GM12878 (cell line): Measurements from ENCODE around the gene CCDC88C. TPM values are rescaled to one million over a fixed set of nuclear protein-coding genes. Genes with fewer than 3 reads are reported as not detected.

ENCODE experiments used
- ATAC-seq: fragments of 200-7000 bp; cut with Tn5 transposase; 3 replicates; pipeline ENCODE4 v1.9.1; 2020; ENCODE audit warnings: mild to moderate bottlenecking, moderate library complexity
- BruUV-seq: library from RNA; stranded (reverse); fragments of 400-500 nt; replicated peaks from 2 replicates; lab custom pipeline; 2021; lab: Mats Ljungman, UMichigan
- CTCF ChIA-PET: fragments of 300-600 bp; sonication (Branson Sonifier 250); formaldehyde crosslinking; extraction: SDS; loops from one replicate; lab custom pipeline; 2021; ENCODE audit warnings: inconsistent platforms; lab: Yijun Ruan, JAX
- POLR2A ChIA-PET: fragments of 350-600 bp; formaldehyde crosslinking; extraction: SDS; loops from one replicate; lab custom pipeline; 2021; ENCODE audit warnings: inconsistent platforms; lab: Charles Lee
- RAD21 ChIA-PET: fragments of 300-600 bp; sonication (Branson Sonifier 250); formaldehyde crosslinking; loops from one replicate; lab custom pipeline; 2023; ENCODE audit warnings: antibody characterized with exemption; ENCODE audit not compliant: unreplicated experiment; lab: Charles Lee
- SMC1A ChIA-PET: fragments of 300-600 bp; sonication (Branson Sonifier 250); formaldehyde crosslinking; loops from one replicate; lab custom pipeline; 2023; ENCODE audit not compliant: unreplicated experiment, uncharacterized antibody; lab: Charles Lee
- DNase-seq: peaks from one replicate; pipeline ENCODE4 v3.0.0-alpha.2; 2011; ENCODE audit warnings: low read depth, low spot score
- FAIRE-seq: peaks from 3 replicates; lab custom pipeline; 2011; peaks lifted over from hg19 to GRCh38; lab: Jason Lieb, UNC
- H2AFZ ChIP-seq: 2 replicates; pipeline ENCODE4 v1.6.0; 2011; ENCODE audit warnings: low read depth, low read length, control low read depth; ENCODE audit not compliant: control insufficient read depth
- H3K27ac ChIP-seq: 2 replicates; pipeline ENCODE4 v1.5.1; 2011; ENCODE audit warnings: control low read depth; ENCODE audit not compliant: control insufficient read depth, insufficient read depth
- H3K27me3 ChIP-seq, 2 experiments: replicated peaks in 1 of 2; 2 replicates each; pipeline versions ENCODE4 v1.6.0 to v1.6.1; 2011; ENCODE audit warnings: low read length in 1 of 2; ENCODE audit not compliant: control insufficient read depth in 2 of 2, insufficient read depth in 2 of 2
- H3K36me3 ChIP-seq, 2 experiments: 2 replicates each; pipeline ENCODE4 v1.5.1; 2011; ENCODE audit warnings: low read length in 1 of 2; ENCODE audit not compliant: control insufficient read depth in 2 of 2, insufficient read depth in 2 of 2
- H3K4me1 ChIP-seq: 2 replicates; pipeline ENCODE4 v1.6.1; 2011; ENCODE audit warnings: mild to moderate bottlenecking, low read length, moderate library complexity, mixed read lengths; ENCODE audit not compliant: control insufficient read depth, insufficient read depth
- H3K4me2 ChIP-seq: 2 replicates; pipeline ENCODE4 v1.6.0; 2011; ENCODE audit warnings: control low read depth; ENCODE audit not compliant: control insufficient read depth, insufficient read depth
- H3K4me3 ChIP-seq: fragments of 200-600 bp; sonication (generic); 2 replicates; pipeline ENCODE4 v1.5.1; 2016
- H3K79me2 ChIP-seq: 2 replicates; pipeline ENCODE4 v1.6.0; 2011; ENCODE audit warnings: low read length; ENCODE audit not compliant: control insufficient read depth, insufficient read depth
- H3K9ac ChIP-seq: 2 replicates; pipeline ENCODE4 v1.8.0; 2011; ENCODE audit warnings: low read length, control low read depth, mixed read lengths; ENCODE audit not compliant: control insufficient read depth, insufficient read depth
- H3K9me3 ChIP-seq: replicated peaks from 3 replicates; pipeline ENCODE4 v1.5.1; 2011; ENCODE audit warnings: mild to moderate bottlenecking, low read length; ENCODE audit not compliant: control insufficient read depth, insufficient read depth
- H4K20me1 ChIP-seq: 2 replicates; pipeline ENCODE4 v1.6.0; 2011; ENCODE audit not compliant: control insufficient read depth, insufficient read depth
- MYC ChIP-seq: IDR thresholded peaks from 2 replicates; pipeline ENCODE4 v1.6.1; 2011; ENCODE audit warnings: mild to moderate bottlenecking, low read length, moderate library complexity, inconsistent platforms; ENCODE audit not compliant: insufficient read depth, insufficient replicate concordance, insufficient read length, severe bottlenecking
- RFX5 ChIP-seq: IDR thresholded peaks from 2 replicates; pipeline ENCODE4 v1.6.1; 2011; ENCODE audit warnings: low read depth, low read length, improper control_type of control experiment
- WGBS: methylation state at CpG from one replicate; pipeline ENCODE4 v1.1.6; 2016; ENCODE audit warnings: low lambda C conversion rate; ENCODE audit not compliant: insufficient replicate concordance, insufficient coverage; ENCODE audit errors: missing lambda C conversion rate; 5-methylcytosine and 5-hydroxymethylcytosine counted together
- in situ Hi-C: fragments of 300-500 bp; cut with MboI; formaldehyde crosslinking; loops from 9 replicates; pipeline ENCODE4 v1.14.3; 2018; ENCODE audit warnings: mixed read lengths
- intact Hi-C: fragments of 100-400 bp; cut with micrococcal nuclease; formaldehyde crosslinking; loops from one replicate; pipeline ENCODE4 v1.14.2; 2022; ENCODE audit not compliant: unreplicated experiment
- polyA plus RNA-seq, 11 experiments: library from polyadenylated mRNA; depleted of rRNA in 4 of 11; unstranded in 6 of 11; stranded (reverse) in 5 of 11; fragments of >200 nt; fragmentation: Nextera tagmentation in 4 of 11; fragmentation: Illumina TruSeq in 1 of 11; extraction: Ambion mirVana in 4 of 11; extraction: Trizol in 1 of 11; gene quantifications; 1 replicate in 1 of 11; 2 replicates in 10 of 11; pipeline versions ENCODE4 v1.2.1 to v1.2.3, GENCODE V29; 2011 to 2016; ENCODE audit warnings: inconsistent platforms in 2 of 11, missing spikeins in 2 of 11, low read depth in 1 of 11
- total RNA-seq, 4 experiments: library from RNA; depleted of rRNA in 3 of 4; stranded (reverse); fragments of >200 nt in 3 of 4; fragmentation: Illumina TruSeq in 1 of 4; extraction: Trizol in 1 of 4; gene quantifications; 2 replicates each; pipeline versions ENCODE4 v1.2.1 to v1.2.3, GENCODE V29; 2013 to 2021

CCDC88C gene
- total and polyA plus RNA-seq, 10 of the 15 experiments (the other 5 are each of a cell fraction or from before 2014, with no cell fraction given), result 4.0 to 79.6 (median 36.6) TPM

DNA sequence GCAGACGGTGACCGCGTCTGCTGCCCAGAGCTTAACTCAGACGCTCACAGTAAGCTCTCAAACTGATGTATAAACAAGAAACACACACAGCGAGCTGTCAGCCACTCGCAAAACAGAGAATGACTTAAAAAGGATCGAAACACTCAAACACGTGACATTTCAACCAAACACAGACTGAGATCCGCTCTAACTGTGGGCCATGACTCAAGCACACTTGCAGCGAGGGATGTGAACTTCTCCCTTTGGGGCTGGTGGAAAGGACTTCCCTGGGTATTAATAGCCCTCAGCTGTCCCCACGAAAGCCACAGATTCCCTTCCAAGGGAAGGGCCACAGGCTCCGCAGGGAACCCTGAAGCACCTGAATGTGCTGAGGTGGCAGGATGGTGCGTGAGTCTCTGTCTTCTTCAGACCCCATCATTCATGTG lies 29.1 kb downstream of the CCDC88C start (continued):
- TF ChIP-seq MYC, result no peak

DNA sequence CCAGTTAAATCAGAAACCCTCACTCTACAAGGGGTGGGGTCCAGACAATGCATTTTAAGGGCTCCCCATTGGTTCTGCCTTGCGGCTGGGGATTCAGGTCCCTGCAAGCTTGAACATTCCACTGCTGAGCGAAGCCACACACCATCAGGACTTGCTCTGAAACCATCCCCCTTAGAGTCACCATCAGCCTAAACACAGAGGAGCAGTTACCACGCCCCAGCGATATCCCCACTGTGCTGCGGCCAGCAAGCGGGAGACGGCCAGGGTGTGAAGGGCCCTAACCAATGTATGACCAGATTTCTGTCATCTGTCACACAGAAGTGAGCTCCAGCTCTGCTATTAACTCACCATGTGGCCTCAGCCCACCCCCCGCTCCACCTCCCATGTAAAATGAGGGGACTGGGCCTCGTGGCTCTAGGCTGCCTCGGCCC lies 29.7 kb downstream of the CCDC88C start:
- POLR2A ChIA-PET, result interaction anchor here (1.0 to 4.2 kb wide), 5 partner anchors 10 to 28 kb away, joined by 3 to 18 read pairs (median 4); no protein-coding TSS in a partner anchor
- Histone ChIP-seq H3K27me3 (no peaks in the 10 kb centered on the region), H3K4me2 (peak overlapping the region; percentile 66), H3K9me3 (no peaks in the 10 kb centered on the region), H3K36me3 (peaks cover 22 to 30% of the 10 kb centered on the region in 2 experiments), H3K9ac (peak overlapping the region; percentile 44; the same call in 1 of the 2 replicates)
- no peak for DNase-seq
- intact Hi-C loops, result no loop called here
- SMC1A ChIA-PET, result interaction anchor here (0.7 to 3.1 kb wide), 12 partner anchors 9 to 65 kb away, joined by 3 to 21 read pairs (median 6); no protein-coding TSS in a partner anchor
- RAD21 ChIA-PET, result interaction anchor here (1.2 to 2.4 kb wide), 9 partner anchors 10 to 38 kb away, joined by 3 to 10 read pairs (median 5); partner anchors contain the start of gene CCDC88C
- BruUV-seq, result no TSS peak
- TF ChIP-seq RFX5, result no peak
- TF ChIP-seq, all 136 proteins: peak for 0
- CTCF ChIA-PET, result interaction anchor here (0.7 to 2.0 kb wide), 5 partner anchors 10 to 139 kb away, joined by 3 to 8 read pairs (median 4); no protein-coding TSS in a partner anchor
- Histone ChIP-seq H2AFZ (no peak overlapping the region), H3K4me1 (peaks cover 62% of the 10 kb centered on the region), H3K27ac (peak overlapping the region; percentile 88), H3K4me3 (no peak overlapping the region), H4K20me1 (peaks cover 10% of the 10 kb centered on the region; the same call in 1 of the 2 replicates), H3K79me2 (peaks cover 93% of the 10 kb centered on the region)
- 94% methylated on average over 10 of the region's 10 CpGs for WGBS
- in situ Hi-C loops, result no loop called here
- no peak for ATAC-seq
- FAIRE-seq, result no peak
